Ishikawa (cell line): ENCODE results near the gene RNU4-1.

Experiments
- CEBPB ChIP-seq: IDR thresholded peaks from 2 replicates; pipeline ENCODE4 v1.6.1; 2012
- CREB1 ChIP-seq: IDR thresholded peaks from 2 replicates; pipeline ENCODE4 v1.6.1; 2012; ENCODE audit warnings: low read depth
- EP300 ChIP-seq: IDR thresholded peaks from 2 replicates; pipeline ENCODE4 v1.6.1; 2012; ENCODE audit warnings: borderline replicate concordance
- MAX ChIP-seq: IDR thresholded peaks from 2 replicates; pipeline ENCODE4 v1.6.1; 2012
- RAD21 ChIP-seq: IDR thresholded peaks from 2 replicates; pipeline ENCODE4 v1.6.1; 2012; ENCODE audit warnings: low read depth
- USF1 ChIP-seq: IDR thresholded peaks from 2 replicates; pipeline ENCODE4 v1.6.1; 2012
- YY1 ChIP-seq: IDR thresholded peaks from 2 replicates; pipeline ENCODE4 v1.6.1; 2012; ENCODE audit warnings: low read depth
- ZBTB7A ChIP-seq: IDR thresholded peaks from 2 replicates; pipeline ENCODE4 v1.6.1; 2012; ENCODE audit warnings: low read depth

DNA sequence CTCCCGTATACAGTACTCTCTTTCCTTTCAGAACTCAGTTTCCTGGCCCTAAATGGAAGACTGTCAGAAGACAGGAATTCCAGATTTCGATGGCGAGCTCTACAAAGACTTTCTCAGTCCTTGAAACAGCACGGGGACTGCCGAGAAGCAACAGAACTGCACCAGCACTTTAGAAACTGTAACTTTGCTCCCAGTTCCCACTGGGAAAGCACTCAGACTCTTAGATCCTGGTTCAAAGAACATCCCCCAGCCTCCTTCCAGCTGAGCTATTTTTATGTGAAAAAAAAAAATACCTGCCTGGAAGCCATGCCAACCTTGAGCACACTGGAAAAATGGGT, 29.3 kb downstream of the RNU4-1 start:
- TF ChIP-seq USF1 (no peak), RAD21 (no peak), CREB1 (no peak), ZBTB7A (no peak), YY1 (no peak), CEBPB (no peak), EP300 (no peak), MAX (no peak)
